C4-2B (cell line): ENCODE results near the gene JAKMIP1.

Experiments
- CTCF ChIP-seq: fragments of 450-650 bp; conservative IDR thresholded peaks from 2 replicates; pipeline ENCODE4 v1.5.1; 2017; ENCODE audit warnings: mild to moderate bottlenecking
- ZFX ChIP-seq: fragments of 450-650 bp; IDR thresholded peaks from 2 replicates; pipeline ENCODE4 v1.6.1; 2017

GRCh38 chr4:6005175-6005574, 195.2 kb downstream of the JAKMIP1 start:
- TF ChIP-seq CTCF (no peak), ZFX (no peak)
